GM10248 (cell line): ENCODE measurements around the gene RNF31.

Experiments used
- CTCF ChIA-PET: fragments of 300-600 bp; sonication (Branson Sonifier 250); formaldehyde crosslinking; extraction: SDS; loops from one replicate; lab custom pipeline; 2021; ENCODE audit warnings: antibody characterized with exemption; lab: Yijun Ruan, JAX
- POLR2A ChIA-PET: fragments of 350-650 bp; sonication (Branson Sonifier 250); formaldehyde crosslinking; extraction: SDS; loops from one replicate; lab custom pipeline; 2020; ENCODE audit warnings: antibody characterized with exemption; lab: Yijun Ruan, JAX
- DNase-seq: peaks from one replicate; pipeline ENCODE4 v3.0.0; 2012; ENCODE audit errors: extremely low spot score
- TF ChIP-seq, protein P1 (sequence below): IDR thresholded peaks from 2 replicates; pipeline ENCODE4 v1.5.1; 2012; ENCODE audit warnings: mild to moderate bottlenecking, low read depth; ENCODE audit errors: extremely low read depth, missing control alignments, control extremely low read depth

The RNF31 gene

DNA sequence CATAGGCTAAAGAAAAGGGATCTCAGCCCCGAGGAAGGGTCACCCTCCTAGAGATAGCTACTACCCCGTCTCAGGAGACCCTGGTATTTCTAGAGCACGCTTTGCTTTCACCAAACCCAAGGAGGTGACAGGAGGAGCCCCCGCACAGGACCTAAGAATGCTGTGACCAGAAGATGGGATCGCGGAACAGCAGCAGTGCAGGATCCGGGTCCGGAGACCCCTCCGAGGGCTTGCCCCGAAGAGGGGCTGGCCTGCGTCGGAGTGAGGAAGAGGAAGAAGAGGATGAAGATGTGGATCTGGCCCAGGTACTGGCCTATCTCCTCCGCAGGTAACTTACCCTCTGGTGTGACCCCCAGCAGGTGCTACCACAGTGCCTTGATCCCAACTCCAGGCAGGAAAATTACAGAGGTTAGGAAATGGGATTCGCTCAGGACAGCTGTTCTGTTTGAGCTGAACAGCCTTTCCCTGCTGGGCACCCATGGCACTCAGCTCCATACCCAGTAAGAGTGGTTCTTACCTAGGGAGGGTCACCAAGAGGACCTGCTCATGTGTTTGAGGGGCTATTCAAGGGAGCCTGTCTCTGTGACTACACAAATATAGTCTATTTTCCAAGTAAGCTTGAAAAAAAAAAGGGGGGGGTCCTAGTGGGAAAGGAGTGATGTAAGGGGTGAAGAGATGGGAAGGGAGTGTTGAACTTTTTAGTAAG lies 31.7 kb upstream of the RNF31 start:
- ChIA-PET CTCF (interaction anchor here (1.1 to 6.8 kb wide), 15 partner anchors 8 to 188 kb away, joined by 3 to 58 read pairs (median 9); partner anchors contain the start of genes DHRS4, EMC9, FITM1 and IRF9), POLR2A (interaction anchor here (0.7 to 3.1 kb wide), 12 partner anchors 9 to 171 kb away, joined by 3 to 29 read pairs (median 10); partner anchors contain the start of genes EMC9, IRF9, PCK2 and PSME1)
- TF ChIP-seq, protein P1, sequence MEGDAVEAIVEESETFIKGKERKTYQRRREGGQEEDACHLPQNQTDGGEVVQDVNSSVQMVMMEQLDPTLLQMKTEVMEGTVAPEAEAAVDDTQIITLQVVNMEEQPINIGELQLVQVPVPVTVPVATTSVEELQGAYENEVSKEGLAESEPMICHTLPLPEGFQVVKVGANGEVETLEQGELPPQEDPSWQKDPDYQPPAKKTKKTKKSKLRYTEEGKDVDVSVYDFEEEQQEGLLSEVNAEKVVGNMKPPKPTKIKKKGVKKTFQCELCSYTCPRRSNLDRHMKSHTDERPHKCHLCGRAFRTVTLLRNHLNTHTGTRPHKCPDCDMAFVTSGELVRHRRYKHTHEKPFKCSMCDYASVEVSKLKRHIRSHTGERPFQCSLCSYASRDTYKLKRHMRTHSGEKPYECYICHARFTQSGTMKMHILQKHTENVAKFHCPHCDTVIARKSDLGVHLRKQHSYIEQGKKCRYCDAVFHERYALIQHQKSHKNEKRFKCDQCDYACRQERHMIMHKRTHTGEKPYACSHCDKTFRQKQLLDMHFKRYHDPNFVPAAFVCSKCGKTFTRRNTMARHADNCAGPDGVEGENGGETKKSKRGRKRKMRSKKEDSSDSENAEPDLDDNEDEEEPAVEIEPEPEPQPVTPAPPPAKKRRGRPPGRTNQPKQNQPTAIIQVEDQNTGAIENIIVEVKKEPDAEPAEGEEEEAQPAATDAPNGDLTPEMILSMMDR = no peak
- DNase-seq = no peak

DNA sequence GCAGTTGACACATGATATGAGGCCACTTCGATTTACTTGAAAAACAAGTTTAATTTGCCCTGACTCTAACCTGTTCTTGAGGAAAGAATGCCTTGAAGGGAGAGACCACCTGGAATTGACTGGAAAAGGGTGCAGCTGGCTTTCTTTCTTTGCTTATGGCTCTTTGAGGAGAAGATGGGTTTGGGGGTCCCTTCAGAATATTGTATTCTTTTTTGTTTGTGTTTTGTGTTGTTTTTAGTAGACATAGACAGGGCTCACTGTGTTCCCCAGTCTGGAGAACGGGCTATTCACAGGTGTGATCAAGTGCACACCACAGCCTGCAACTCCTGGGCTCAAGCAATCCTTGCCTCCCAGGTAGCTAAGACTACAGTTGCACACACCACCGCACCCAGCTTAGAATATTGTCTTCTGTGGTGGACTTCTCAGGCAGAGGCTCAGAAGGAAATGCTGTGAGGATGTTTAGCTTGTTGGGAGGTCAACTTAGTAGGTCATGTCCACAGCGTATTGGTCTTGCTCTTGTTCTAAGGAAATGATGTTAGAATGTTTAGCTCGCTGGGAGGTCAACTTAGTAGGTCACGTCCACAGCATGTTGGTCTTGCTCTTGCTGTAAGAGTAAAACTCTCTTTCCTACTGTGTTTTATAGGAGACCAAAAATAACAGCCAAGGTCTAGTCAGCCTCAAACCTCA lies 31.0 kb upstream of the RNF31 start:
- ChIA-PET POLR2A (interaction anchor here (1.2 to 3.1 kb wide), 3 partner anchors 20 to 45 kb away, joined by 3 to 28 read pairs (median 7); partner anchors contain the start of genes EMC9, IRF9 and PSME1), CTCF (interaction anchor here (1.0 to 6.8 kb wide), 11 partner anchors 9 to 62 kb away, joined by 3 to 58 read pairs (median 18); partner anchors contain the start of genes EMC9, FITM1, IRF9 and PCK2)
- no peak for DNase-seq
- TF ChIP-seq, protein P1 = no peak

DNA sequence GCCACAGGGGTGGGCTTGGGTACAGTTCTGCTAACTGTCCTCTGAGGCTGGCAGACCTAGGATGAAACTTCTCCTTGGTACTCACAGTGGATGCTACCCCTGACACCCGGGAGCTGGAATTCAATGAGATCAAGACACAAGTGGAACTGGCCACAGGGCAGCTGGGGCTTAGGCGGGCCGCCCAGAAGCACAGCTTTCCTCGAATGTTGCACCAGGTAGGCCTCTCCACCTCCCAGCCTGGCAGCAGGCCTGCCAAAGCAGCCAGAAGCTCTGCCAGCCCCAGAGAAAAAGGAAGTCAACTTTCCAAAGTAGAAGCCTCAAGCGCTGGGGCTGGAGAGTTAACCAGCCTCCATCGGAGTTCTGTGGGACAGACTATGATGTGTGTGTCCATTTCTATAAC lies 30.1 kb upstream of the RNF31 start:
- ChIA-PET POLR2A (interaction anchor here (0.7 to 2.0 kb wide), 3 partner anchors 24 to 44 kb away, joined by 3 to 7 read pairs (median 3); partner anchors contain the start of genes EMC9, IRF9 and RNF31), CTCF (interaction anchor here (0.9 to 6.8 kb wide), 9 partner anchors 9 to 59 kb away, joined by 3 to 58 read pairs (median 18); partner anchors contain the start of genes EMC9, FITM1, IRF9 and PCK2)
- no peak for DNase-seq
- TF ChIP-seq, protein P1 = no peak

DNA sequence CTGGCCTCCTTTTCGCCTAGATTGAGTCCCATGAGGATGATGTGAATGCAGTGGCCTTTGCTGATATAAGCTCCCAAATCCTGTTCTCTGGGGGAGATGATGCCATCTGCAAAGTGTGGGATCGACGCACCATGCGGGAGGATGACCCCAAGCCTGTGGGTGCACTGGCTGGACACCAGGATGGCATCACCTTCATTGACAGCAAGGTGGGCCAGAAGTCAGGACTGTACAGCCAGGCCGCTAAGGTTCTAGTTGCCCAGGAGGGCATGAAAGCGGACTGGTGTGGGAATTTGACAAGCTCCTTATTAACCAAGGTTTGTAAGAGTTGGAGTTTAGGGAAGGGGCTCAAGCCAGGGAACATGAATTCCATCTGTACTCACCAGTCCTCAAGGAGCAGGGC lies 27.6 kb upstream of the RNF31 start:
- DNase-seq = no peak
- ChIA-PET CTCF (interaction anchor here (1.0 to 6.8 kb wide), 5 partner anchors 10 to 63 kb away, joined by 3 to 58 read pairs (median 6); partner anchors contain the start of genes EMC9, FITM1 and PSME1), POLR2A (no interaction called here)
- TF ChIP-seq, protein P1 = no peak

DNA sequence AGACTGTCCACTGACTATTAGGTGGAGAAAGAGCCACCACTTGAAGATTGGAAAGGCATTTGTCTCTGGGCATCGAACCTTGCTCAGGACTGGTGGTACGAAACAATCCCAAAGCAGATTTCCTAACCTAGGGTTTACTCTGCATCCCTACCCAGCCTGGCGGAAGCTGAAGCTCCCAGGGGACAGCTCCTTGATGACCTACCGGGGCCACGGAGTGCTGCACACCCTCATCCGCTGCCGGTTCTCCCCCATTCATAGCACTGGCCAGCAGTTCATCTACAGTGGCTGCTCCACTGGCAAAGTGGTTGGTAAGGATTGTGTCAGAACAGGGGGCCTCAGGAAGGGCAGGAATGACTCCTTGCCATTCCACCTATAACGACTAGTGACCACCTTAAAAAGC lies 26.1 kb upstream of the RNF31 start:
- POLR2A ChIA-PET = interaction anchor here (0.6 kb wide), 1 partner anchor 15 kb away, joined by 3 read pairs; the partner anchor contains the start of gene PSME1
- TF ChIP-seq, protein P1 = no peak
- CTCF ChIA-PET = no interaction called here
- DNase-seq = no peak

DNA sequence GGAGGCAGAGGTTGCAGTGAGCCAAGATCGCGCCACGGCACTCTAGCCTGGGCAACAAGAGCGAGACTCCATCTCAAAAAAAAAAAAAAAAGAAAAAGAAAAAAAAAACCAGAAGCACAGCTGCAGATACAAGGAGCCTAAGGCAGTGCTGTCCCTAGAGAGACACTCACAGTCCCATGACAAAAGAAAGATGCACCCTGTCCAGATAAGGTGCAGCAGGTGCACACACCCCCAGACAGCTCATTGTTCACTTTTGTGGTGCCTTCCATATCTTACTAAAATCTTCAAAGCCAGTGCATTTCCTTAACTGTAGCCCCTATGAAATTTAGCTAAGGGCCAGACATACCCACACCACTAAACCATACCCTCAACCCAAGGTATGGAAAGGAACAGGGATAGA lies 24.9 kb upstream of the RNF31 start:
- no peak for DNase-seq
- CTCF ChIA-PET = interaction anchor here (1.6 to 6.5 kb wide), 2 partner anchors 13 to 15 kb away, joined by 3 to 38 read pairs; no protein-coding TSS in a partner anchor

More for the DNA sequence above, 24.9 kb upstream of the RNF31 start:
- TF ChIP-seq, protein P1 = no peak
- POLR2A ChIA-PET = no interaction called here
